ENCODE data around the gene RC3H1. TPM values are rescaled to one million over a fixed set of nuclear protein-coding genes. Genes with fewer than 3 reads are reported as not detected.
"Not testable (repeated sequence)": the region's sequence is repeated elsewhere in the genome, so short reads cannot be mapped to it uniquely, and the experiment has no call there.

Gene RC3H1
- total RNA-seq, 1 experiment from 2014 or later, result 26.9 TPM

- Mint-ChIP-seq H3K4me3 (ENCODE audit: unreplicated experiment) (no peak overlapping the region), H3K36me3 (ENCODE audit: insufficient read depth, unreplicated experiment) (peaks cover 77% of the 10 kb centered on the region), H3K9me3 (ENCODE audit: unreplicated experiment) (no peaks in the 10 kb centered on the region), H3K27me3 (ENCODE audit: insufficient read depth, unreplicated experiment) (no peaks in the 10 kb centered on the region), H3K4me1 (ENCODE audit: insufficient read depth, unreplicated experiment) (peaks cover 6% of the 10 kb centered on the region), H3K27ac (ENCODE audit: low read depth, unreplicated experiment) (no peak overlapping the region)
- ChIA-PET CTCF (interaction anchor here (0.7 to 1.1 kb wide), 3 partner anchors 230 to 1813 kb away, joined by 4 to 12 read pairs (median 4); no protein-coding TSS in a partner anchor), POLR2A (interaction anchor here (0.7 to 0.9 kb wide), 2 partner anchors 31 to 92 kb away, joined by 3 read pairs; no protein-coding TSS in a partner anchor)
- BruUV-seq (replicated peaks), result no TSS peak
- intact Hi-C loops (cut with micrococcal nuclease), result no loop called here
- TF ChIP-seq CTCF (IDR thresholded peaks at IDR 0.05; ENCODE audit: unreplicated experiment), result no peak
- DNase-seq (ENCODE audit: unreplicated experiment), result no peak
These were observed 34.1 kb downstream of the RC3H1 start for GRCh38 chr1:173988068-173988467.

GRCh38 chr1:173986951-173987350, 35.2 kb downstream of the RC3H1 start:
- POLR2A ChIA-PET, result no interaction called here
- intact Hi-C loops (cut with micrococcal nuclease), result no loop called here
- H3K4me3 Mint-ChIP-seq (ENCODE audit: unreplicated experiment), result no peak overlapping the region
- CTCF ChIA-PET, result interaction anchor here (0.6 to 1.8 kb wide), 9 partner anchors 9 to 648 kb away, joined by 3 to 7 read pairs (median 4); no protein-coding TSS in a partner anchor
- H3K36me3 Mint-ChIP-seq (ENCODE audit: insufficient read depth, unreplicated experiment), result peaks cover 77% of the 10 kb centered on the region
- TF ChIP-seq CTCF (IDR thresholded peaks at IDR 0.05; ENCODE audit: unreplicated experiment), result no peak
- no peak for DNase-seq (ENCODE audit: unreplicated experiment)
- H3K27ac Mint-ChIP-seq (ENCODE audit: low read depth, unreplicated experiment), result no peak overlapping the region
- BruUV-seq (replicated peaks), result no TSS peak
- H3K9me3 Mint-ChIP-seq (ENCODE audit: unreplicated experiment), result no peaks in the 10 kb centered on the region
- H3K4me1 Mint-ChIP-seq (ENCODE audit: insufficient read depth, unreplicated experiment), result peaks cover 6% of the 10 kb centered on the region
- H3K27me3 Mint-ChIP-seq (ENCODE audit: insufficient read depth, unreplicated experiment), result no peaks in the 10 kb centered on the region

GRCh38 chr1:173970252-173970651, 51.9 kb downstream of the RC3H1 start:
- intact Hi-C loops (cut with micrococcal nuclease), result no loop called here
- no peaks in the 10 kb centered on the region for H3K27me3 Mint-ChIP-seq (ENCODE audit: insufficient read depth, unreplicated experiment)
- no peak overlapping the region for H3K27ac Mint-ChIP-seq (ENCODE audit: low read depth, unreplicated experiment)
- TF ChIP-seq CTCF (IDR thresholded peaks at IDR 0.05; ENCODE audit: unreplicated experiment), result no peak
- BruUV-seq (replicated peaks), result no TSS peak
- CTCF ChIA-PET, result interaction anchor here (0.6 to 1.8 kb wide), 4 partner anchors 10 to 247 kb away, joined by 3 to 4 read pairs (median 3); no protein-coding TSS in a partner anchor
- peaks cover 91% of the 10 kb centered on the region for H3K36me3 Mint-ChIP-seq (ENCODE audit: insufficient read depth, unreplicated experiment)
- no peaks in the 10 kb centered on the region for H3K4me1 Mint-ChIP-seq (ENCODE audit: insufficient read depth, unreplicated experiment)
- POLR2A ChIA-PET, result interaction anchor here (0.6 to 3.0 kb wide), 4 partner anchors 9 to 53 kb away, joined by 3 to 7 read pairs (median 3); partner anchors contain the start of gene RC3H1
- no peak overlapping the region for H3K4me3 Mint-ChIP-seq (ENCODE audit: unreplicated experiment)
- H3K9me3 Mint-ChIP-seq (ENCODE audit: unreplicated experiment), result no peaks in the 10 kb centered on the region
- no peak for DNase-seq (ENCODE audit: unreplicated experiment)

- H3K27me3 Mint-ChIP-seq (ENCODE audit: insufficient read depth, unreplicated experiment); H3K9me3 Mint-ChIP-seq (ENCODE audit: unreplicated experiment); intact Hi-C loops (cut with micrococcal nuclease): not testable (repeated sequence)
These were observed 56.3 kb downstream of the RC3H1 start for GRCh38 chr1:173965896-173966295.

More at GRCh38 chr1:173965896-173966295, 56.3 kb downstream of the RC3H1 start:
- H3K4me1 Mint-ChIP-seq (ENCODE audit: insufficient read depth, unreplicated experiment); BruUV-seq (replicated peaks); DNase-seq (ENCODE audit: unreplicated experiment); H3K4me3 Mint-ChIP-seq (ENCODE audit: unreplicated experiment); H3K27ac Mint-ChIP-seq (ENCODE audit: low read depth, unreplicated experiment): not testable (repeated sequence)
- CTCF ChIA-PET, result interaction anchor here (0.6 to 1.5 kb wide), 3 partner anchors 12 to 568 kb away, joined by 3 to 5 read pairs (median 3); no protein-coding TSS in a partner anchor
- H3K36me3 Mint-ChIP-seq (ENCODE audit: insufficient read depth, unreplicated experiment), result peaks cover 94% of the 10 kb centered on the region
- POLR2A ChIA-PET, result interaction anchor here (1.2 to 1.3 kb wide), 2 partner anchors 20 to 32 kb away, joined by 3 to 4 read pairs; no protein-coding TSS in a partner anchor
